Measurements from ENCODE around the gene SFMBT1.

The SFMBT1 gene

GRCh38 chr3:53079791-53080555 is 34.1 kb upstream of the SFMBT1 start:
- H3F3A ChIP-seq (ENCODE audit: control insufficient read depth, insufficient read depth) = no peaks in the 10 kb centered on the region
- H3K9me2 ChIP-seq (replicated peaks; ENCODE audit: control insufficient read depth, low read length) = no peaks in the 10 kb centered on the region
- H3K27ac ChIP-seq (ENCODE audit: low read depth, low read length) = no peak overlapping the region
- H3K4me3 ChIP-seq (ENCODE audit: low read length) = no peak overlapping the region
- no peaks in the 10 kb centered on the region for H3K79me2 ChIP-seq (ENCODE audit: control insufficient read depth, low read length)
- H3K4me1 ChIP-seq (ENCODE audit: control insufficient read depth, low read length) = no peaks in the 10 kb centered on the region
- H3K27me3 ChIP-seq (ENCODE audit: control insufficient read depth, low read length) = no peaks in the 10 kb centered on the region
- no peaks in the 10 kb centered on the region for H3K9me3 ChIP-seq (ENCODE audit: control insufficient read depth, insufficient read depth, low read length)
- H4K20me1 ChIP-seq (ENCODE audit: control insufficient read depth, insufficient read depth, low read depth, low read length) = no peaks in the 10 kb centered on the region
- TF ChIP-seq EZH2phosphoT487 (IDR thresholded peaks at IDR 0.05; ENCODE audit: borderline replicate concordance, low read length) = no peak
- TF ChIP-seq CTCF (IDR thresholded peaks at IDR 0.05; ENCODE audit: low read depth, low read length, poor library complexity, severe bottlenecking) = no peak
- no peak overlapping the region for H3K4me2 ChIP-seq (ENCODE audit: low read length)
- H3K36me3 ChIP-seq (ENCODE audit: control insufficient read depth, low read length) = no peaks in the 10 kb centered on the region

GRCh38 chr3:53079147-53079546 is 33.3 kb upstream of the SFMBT1 start:
- no peak overlapping the region for H3K4me2 ChIP-seq (ENCODE audit: low read length)
- TF ChIP-seq CTCF (IDR thresholded peaks at IDR 0.05; ENCODE audit: low read depth, low read length, poor library complexity, severe bottlenecking) (no peak), EZH2phosphoT487 (IDR thresholded peaks at IDR 0.05; ENCODE audit: borderline replicate concordance, low read length) (no peak)
- no peaks in the 10 kb centered on the region for H3K9me2 ChIP-seq (replicated peaks; ENCODE audit: control insufficient read depth, low read length)
- no peaks in the 10 kb centered on the region for H4K20me1 ChIP-seq (ENCODE audit: control insufficient read depth, insufficient read depth, low read depth, low read length)
- no peaks in the 10 kb centered on the region for H3K9me3 ChIP-seq (ENCODE audit: control insufficient read depth, insufficient read depth, low read length)
- H3K36me3 ChIP-seq (ENCODE audit: control insufficient read depth, low read length) = no peaks in the 10 kb centered on the region
- no peak overlapping the region for H3K4me3 ChIP-seq (ENCODE audit: low read length)
- no peaks in the 10 kb centered on the region for H3K27me3 ChIP-seq (ENCODE audit: control insufficient read depth, low read length)
- no peaks in the 10 kb centered on the region for H3K79me2 ChIP-seq (ENCODE audit: control insufficient read depth, low read length)
- no peaks in the 10 kb centered on the region for H3K4me1 ChIP-seq (ENCODE audit: control insufficient read depth, low read length)
- H3K27ac ChIP-seq (ENCODE audit: low read depth, low read length) = no peak overlapping the region
- no peaks in the 10 kb centered on the region for H3F3A ChIP-seq (ENCODE audit: control insufficient read depth, insufficient read depth)

GRCh38 chr3:53078656-53079055 is 32.8 kb upstream of the SFMBT1 start:
- Histone ChIP-seq H3K9me3 (ENCODE audit: control insufficient read depth, insufficient read depth, low read length) (no peaks in the 10 kb centered on the region), H3K27ac (ENCODE audit: low read depth, low read length) (no peak overlapping the region), H3K4me3 (ENCODE audit: low read length) (no peak overlapping the region), H4K20me1 (ENCODE audit: control insufficient read depth, insufficient read depth, low read depth, low read length) (no peaks in the 10 kb centered on the region), H3K27me3 (ENCODE audit: control insufficient read depth, low read length) (no peaks in the 10 kb centered on the region), H3K79me2 (ENCODE audit: control insufficient read depth, low read length) (no peaks in the 10 kb centered on the region), H3K9me2 (replicated peaks; ENCODE audit: control insufficient read depth, low read length) (no peaks in the 10 kb centered on the region), H3K36me3 (ENCODE audit: control insufficient read depth, low read length) (no peaks in the 10 kb centered on the region), H3K4me1 (ENCODE audit: control insufficient read depth, low read length) (peaks cover 2% of the 10 kb centered on the region), H3K4me2 (ENCODE audit: low read length) (no peak overlapping the region), H3F3A (ENCODE audit: control insufficient read depth, insufficient read depth) (no peaks in the 10 kb centered on the region)
- no peak for TF ChIP-seq CTCF (IDR thresholded peaks at IDR 0.05; ENCODE audit: low read depth, low read length, poor library complexity, severe bottlenecking)
